Activated CD8-positive, alpha-beta memory T cell treated with anti-CD3 and anti-CD28 coated beads, Interleukin-2, amount 50 U/mL, for 1 hour (primary cell): ENCODE data around the gene RC3H1.
"Not testable (repeated sequence)": the region's sequence is repeated elsewhere in the genome, so short reads cannot be mapped to it uniquely, and the experiment has no call there.

Experiments
- DNase-seq: peaks from one replicate; pipeline ENCODE4 v3.0.0-alpha.2; 2020; ENCODE audit errors: extremely low read depth

The RC3H1 gene, protein sequence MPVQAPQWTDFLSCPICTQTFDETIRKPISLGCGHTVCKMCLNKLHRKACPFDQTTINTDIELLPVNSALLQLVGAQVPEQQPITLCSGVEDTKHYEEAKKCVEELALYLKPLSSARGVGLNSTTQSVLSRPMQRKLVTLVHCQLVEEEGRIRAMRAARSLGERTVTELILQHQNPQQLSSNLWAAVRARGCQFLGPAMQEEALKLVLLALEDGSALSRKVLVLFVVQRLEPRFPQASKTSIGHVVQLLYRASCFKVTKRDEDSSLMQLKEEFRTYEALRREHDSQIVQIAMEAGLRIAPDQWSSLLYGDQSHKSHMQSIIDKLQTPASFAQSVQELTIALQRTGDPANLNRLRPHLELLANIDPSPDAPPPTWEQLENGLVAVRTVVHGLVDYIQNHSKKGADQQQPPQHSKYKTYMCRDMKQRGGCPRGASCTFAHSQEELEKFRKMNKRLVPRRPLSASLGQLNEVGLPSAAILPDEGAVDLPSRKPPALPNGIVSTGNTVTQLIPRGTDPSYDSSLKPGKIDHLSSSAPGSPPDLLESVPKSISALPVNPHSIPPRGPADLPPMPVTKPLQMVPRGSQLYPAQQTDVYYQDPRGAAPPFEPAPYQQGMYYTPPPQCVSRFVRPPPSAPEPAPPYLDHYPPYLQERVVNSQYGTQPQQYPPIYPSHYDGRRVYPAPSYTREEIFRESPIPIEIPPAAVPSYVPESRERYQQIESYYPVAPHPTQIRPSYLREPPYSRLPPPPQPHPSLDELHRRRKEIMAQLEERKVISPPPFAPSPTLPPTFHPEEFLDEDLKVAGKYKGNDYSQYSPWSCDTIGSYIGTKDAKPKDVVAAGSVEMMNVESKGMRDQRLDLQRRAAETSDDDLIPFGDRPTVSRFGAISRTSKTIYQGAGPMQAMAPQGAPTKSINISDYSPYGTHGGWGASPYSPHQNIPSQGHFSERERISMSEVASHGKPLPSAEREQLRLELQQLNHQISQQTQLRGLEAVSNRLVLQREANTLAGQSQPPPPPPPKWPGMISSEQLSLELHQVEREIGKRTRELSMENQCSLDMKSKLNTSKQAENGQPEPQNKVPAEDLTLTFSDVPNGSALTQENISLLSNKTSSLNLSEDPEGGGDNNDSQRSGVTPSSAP

DNA sequence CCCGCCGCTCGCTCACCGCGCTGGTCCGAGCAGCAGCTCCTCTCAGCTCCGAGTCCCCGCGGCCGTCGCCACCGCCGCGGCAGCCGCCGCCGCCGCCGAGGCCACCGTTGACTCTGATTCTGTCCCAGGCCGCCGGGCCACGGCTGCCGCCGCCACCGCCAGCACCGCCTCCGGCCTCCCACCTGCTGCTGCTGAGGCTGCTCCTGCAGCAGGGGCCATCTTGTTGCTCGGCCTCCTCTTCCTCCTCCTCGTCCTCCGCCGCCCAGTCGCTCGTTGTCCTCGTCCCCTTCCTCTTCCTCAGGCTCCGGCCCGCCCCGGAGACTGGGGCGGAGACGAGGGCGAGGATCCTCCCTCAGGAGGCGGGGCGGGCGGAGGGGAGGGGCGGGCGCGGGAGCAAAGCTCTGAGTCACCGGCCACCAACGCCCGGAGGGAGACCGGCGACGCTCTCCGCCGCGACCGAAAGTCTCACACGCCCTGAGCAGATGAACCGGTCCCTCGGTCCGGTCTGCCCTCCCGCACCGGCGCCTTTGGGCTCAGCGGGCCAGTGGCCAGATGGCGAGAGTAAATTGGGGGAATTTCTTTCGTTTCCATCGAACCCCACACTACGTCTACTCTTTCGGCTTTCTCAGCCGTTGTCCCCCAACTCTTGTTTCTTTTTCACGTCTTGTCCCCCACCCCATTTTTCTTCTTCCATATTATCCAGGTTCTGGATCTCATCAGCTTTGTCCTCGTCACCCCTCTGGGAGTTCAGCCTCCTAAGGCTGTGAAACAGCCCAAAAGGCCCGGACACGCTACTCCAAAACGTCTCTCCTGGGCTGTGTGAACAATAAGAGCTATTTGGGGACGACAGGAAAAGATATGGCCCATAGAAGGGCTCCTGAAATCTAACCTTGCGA, at the start of gene RC3H1:
Gene RC3H1 (minus strand): TSS at position 278 of the 896 bp plus-strand sequence. CDS start 29,372 bp downstream, outside the sequence.
- DNase-seq, result peak; percentile 57

DNA sequence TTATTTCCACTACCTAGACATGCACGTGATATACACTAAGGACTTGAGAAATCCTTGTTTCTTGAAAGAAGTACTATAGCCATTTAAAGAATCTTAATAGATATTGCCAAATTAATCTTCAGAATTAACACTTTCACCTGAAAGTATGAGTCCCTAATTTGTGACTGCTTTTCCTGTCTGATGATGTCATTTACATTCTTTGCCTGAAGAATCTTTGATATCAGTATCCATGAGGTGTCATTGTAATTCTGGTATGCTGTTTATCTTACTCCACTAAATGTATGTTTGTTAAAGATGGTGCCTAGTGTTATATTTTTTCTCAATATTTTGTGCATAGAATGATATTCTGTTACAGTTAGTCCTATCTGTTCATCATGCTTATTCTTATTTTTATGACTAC, 48.5 kb upstream of the RC3H1 start:
- no peak for DNase-seq

DNA sequence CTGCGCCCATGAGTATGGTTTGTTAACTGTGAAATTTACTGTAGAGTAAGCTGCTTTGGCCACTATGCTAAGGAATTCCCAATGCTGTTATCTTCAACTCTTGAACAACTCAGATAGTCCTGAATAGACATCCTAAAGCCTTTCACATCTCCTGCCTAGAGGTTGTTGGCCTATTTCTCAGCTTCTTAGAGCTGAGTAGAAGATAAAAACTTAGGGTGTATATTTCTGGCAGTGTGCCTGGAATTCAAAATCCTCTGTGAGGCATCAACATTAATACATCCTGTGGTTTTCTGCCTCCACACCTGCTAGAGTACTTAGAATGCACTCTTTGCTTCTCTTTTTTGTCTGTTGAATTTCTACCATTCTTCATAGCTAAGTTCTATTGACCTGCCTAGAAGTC, 45.8 kb upstream of the RC3H1 start:
- no peak for DNase-seq

DNA sequence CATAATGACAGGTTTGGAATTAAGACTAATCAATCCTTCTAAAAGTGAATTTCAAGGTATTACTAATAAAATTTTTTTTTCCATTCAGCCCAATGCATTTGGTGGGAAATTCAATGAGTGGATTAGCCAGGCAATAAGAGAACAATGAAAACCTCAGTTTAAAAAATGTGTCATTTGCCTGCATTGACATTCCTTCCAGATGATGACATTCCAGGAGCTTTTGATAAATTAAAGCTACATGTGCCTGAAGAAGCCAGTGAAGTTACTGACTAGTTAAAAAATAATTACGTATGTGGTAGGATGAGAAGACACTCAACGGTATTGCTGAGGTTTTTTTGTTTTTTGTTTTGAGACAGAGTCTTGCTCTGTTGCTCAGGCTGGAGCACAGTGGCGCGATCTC, 37.9 kb upstream of the RC3H1 start:
- no peak for DNase-seq

DNA sequence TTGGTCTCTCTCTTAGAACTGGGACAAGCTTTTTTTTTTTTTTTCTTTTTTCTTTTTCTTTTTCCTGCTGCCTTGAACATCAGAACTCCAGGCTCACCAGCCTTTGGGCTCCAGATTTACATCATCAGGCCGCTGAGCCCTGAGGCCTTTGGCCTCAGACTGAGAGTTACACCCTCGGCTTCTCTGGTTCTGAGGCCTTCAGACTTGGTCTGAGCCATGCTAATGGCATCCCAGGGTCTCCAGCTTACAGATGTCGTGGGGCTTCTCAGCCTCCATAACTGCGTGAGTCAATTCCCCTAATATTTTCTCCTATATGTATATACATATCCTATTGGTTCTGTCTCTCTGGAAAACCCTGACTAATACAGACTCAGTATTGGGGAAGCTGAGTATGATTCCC, 36.5 kb upstream of the RC3H1 start:
- no peak for DNase-seq

DNA sequence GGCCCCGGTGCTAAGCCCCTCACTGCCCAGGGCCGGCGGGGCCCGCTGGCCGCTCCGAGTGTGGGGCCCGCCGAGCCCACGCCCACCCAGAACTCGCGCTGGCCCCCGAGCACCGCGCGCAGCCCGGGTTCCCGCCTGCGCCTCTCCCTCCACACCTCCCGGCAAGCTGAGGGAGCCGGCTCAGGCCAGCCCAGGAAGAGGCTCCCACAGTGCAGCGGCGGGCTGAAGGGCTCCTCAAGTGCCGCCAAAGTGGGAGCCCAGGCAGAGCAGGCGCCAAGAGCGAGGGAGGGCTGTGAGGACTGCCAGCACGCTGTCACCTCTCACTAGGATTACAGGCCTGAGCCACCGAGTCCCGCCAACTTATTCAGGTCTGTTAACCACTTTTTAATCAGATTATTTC, 34.5 kb upstream of the RC3H1 start:
- not testable (repeated sequence) for DNase-seq

DNA sequence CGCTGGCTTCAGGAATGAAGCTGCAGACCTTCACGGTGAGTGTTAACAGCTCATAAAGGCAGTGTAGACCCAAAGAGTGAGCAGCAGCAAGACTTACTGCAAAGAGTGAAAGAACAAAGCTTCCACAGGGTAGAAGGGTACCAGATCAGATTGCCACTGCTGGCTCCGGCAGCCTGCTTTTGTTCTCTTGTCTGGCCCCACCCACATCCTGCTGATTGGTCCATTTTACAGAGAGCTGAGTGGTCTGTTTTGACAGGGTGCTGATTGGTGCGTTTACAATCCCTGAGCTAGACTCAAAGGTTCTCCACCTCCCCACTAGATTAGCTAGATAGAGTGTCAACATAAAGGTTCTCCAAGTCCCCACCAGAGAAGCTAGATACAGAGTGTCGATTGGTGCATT, 33.6 kb upstream of the RC3H1 start:
- not testable (repeated sequence) for DNase-seq

DNA sequence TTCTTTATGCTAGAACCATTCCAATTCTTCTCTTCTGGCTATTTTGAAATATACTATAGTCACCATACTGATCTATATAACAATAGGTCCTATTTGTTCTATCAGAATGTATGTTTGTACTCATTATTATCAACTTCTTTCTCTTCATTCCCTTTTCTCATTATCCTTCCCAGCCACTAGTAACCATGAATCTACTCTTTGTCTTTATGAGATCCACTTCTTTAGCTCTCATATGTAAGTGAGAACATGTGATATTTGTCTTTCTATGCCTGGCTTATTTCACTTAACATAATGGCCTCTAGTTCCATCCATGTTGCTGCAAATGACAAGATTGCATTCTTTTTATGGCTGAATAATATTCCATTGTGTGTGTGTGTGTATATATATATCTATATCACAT, 31.7 kb upstream of the RC3H1 start:
- DNase-seq, result no peak

DNA sequence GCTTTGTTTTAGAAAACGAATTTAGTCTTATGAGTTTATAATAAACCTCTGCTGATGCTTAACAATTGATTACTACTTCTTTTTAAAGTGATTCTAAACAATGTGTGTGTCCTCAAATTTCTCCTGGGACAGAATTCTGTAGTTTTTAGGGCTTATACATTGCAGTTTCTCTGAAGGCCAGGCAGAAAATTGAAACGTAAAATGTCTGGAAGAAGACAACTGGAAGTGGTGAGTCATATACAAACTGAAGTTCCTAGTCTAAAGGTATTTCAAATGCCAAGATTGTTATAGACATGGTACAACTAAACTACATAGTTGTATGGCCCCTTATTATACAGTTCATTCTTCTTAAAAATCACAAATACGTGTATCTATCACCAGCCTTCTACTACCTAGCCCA, 30.5 kb upstream of the RC3H1 start:
- no peak for DNase-seq

DNA sequence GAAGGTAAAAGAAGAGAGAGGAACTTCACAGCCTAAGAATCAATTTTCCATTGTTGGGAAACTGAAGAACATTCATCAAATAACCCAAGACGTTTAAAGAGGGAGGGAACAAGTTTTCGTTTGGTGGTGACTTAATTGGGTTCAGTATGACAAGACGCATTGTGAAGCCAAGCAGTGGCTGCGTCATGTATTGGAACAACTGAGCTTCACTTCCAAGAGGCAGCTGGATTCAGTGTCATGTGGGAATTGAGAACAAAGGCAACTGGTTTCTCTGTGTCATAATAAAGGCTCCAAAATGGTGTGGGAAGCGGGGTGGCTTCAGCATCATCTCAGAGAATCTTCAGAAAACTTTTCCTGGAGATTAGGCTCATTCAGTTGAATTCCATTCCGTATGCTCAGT, 29.8 kb upstream of the RC3H1 start:
- no peak for DNase-seq

DNA sequence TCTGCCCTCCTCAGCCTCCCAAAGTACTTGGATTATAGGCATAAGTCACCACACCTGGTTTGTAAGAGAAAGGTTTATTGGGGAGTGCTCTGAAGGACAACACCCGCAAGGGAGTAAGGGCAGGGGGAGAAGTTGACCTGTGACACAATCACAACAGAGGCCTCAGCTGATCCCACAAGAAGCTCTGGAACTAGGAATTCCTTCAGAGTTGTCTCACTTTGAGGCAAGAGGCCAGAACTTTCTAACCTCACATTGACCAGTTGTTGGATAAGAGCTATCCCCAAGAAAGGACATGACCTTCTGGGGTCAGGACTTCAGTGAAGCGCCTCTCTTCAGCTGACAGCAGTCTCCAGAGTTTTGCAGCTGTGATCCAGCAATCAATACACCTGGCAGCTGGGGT, 27.4 kb upstream of the RC3H1 start:
- DNase-seq, result no peak

DNA sequence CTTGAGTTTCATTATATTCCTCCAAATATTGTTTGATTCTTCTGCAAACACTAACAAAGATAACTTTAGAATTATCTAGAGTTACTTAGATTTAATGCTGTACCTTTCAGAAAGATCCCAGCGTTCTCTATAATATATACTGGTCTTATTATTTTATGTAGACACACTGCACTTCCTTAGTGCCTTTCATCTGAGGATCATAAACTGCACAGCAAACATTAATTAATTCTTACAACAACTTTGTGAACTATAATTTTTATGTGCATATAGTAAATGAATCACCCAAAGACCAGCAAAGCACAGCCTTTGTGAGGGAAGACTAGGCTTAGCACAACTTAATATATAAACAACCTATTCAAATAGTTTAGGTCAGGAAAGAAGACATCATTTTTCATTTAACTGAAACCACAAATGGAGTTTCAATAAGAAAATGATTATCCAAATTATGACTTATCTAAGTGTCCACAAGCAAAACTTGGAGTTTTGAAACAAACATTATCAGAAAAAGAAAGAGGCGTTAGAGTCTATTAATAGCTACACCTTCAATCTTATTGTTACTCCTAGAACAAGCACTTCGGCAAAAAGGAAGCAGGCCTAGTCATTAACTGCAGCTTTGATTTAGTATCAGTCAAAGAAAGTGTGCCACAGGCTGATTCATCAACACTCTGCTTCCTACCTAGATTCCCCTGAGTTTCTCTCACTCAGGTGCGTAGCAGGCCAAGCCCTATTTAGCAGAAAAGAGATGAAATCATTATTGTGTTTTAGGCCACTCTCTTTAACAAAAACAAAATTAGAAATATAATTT, 22.5 kb upstream of the RC3H1 start:
- no peak for DNase-seq

DNA sequence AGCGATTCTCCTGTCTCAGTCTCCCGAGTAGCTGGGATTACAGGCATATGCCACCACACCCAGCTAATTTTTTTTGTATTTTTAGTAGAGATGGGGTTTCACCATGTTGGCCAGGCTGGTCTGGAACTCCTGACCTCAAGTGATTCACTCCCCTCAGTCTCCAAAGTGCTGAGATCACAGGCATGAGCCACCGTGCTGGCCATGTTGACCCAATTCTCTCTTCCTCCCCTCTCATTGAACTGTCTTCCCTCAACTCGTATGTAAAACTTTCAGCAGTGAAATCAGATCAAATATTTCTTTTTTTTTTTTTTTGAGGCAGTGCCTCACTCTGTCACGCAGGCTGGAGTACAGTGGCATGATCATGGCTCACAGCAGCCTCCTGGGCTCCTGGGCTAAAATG, 20.4 kb upstream of the RC3H1 start:
- DNase-seq, result not testable (repeated sequence)

DNA sequence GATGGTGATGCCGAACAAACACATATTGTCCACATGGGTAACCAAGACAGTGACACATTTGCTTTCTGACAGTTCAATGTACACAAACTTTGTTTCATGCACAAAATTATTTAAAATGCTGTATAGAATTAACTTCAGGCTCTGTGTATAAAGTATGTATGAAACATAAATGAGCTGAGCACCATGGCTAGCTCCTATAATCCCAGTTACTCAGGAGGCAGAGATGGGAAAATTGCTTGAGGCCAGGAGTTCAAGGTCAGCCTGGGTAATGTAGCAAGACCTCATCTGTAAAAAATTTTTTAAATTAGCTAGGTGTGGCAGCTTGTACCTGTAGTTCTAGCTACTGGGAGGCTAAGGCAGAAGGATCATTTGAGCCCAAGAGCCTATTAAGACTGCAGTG, 19.2 kb upstream of the RC3H1 start:
- no peak for DNase-seq

DNA sequence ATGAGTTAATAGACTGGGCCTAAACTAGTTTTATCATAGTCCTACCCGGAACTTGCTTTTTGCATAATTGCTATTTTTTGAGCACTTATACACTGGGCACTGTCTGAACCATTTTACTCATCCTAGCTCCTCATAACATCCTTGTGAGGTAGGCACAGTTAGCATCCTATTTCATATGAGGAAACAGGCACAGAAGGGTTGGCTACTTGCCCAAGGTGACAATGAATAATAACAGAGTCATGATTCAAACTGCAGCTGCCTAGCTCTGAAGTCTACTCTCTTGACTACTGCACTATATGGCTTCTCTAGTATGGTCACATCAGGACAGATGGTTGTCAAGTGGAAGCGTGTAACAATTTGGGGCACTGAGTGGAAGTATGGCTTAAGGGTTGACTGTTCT, 18.2 kb upstream of the RC3H1 start:
- no peak for DNase-seq

DNA sequence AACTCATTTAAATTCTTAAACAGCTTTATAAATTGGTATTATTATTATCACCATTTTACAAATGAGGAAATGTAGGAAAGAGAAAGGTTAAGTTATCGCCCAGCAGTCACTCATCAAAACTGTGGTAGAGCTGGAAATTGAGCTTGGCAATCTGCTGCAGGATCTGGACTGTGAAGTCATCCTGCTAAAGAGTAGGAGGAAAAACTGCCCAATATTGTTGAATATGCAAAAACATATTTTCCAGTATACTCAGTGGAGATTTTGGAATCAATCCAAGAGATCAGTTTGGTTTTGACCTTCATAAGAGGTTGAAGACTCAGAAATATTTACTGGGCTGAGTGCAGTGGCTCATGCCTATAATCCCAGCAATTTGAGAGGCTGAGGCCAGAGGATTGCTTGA, 16.9 kb upstream of the RC3H1 start:
- DNase-seq, result no peak

DNA sequence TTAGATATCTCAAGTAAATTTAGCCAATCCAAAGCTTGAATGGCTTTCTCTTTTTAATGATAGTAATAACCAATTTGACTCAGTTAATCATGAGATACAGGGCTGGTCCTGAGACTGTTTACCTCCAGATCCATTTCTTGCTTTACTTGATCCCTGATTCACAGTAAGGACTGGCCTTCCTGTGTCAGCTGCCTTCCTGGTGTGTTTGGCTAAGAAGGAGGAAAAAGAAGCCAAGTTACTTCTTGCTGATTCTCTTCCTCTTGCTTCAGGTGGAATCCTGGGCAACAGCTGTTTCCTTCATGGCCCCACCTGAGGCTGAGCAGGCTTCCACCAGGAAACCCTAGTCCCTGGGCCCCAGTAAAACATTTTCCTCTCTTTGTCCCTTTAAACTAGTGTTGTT, 14.6 kb upstream of the RC3H1 start:
- DNase-seq, result no peak

DNA sequence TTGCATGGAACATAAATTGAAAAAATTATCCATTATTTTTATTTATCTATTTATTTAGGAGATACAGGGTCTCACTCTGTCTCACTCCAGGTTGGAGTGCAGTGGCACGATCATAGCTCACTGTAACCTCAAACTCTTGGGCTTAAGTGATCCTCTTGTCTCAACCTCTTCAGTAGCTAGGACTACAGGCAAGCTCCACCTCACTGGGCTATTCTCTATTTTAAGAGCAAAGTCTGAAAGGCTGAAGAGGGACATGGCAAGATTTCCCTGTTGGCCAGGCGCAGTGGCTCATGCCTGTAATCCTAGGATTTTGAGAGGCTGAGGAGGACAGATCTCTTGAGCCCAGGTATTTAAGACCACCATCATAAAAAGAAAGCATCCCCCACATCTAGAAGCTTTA, 14.0 kb upstream of the RC3H1 start:
- DNase-seq, result no peak

DNA sequence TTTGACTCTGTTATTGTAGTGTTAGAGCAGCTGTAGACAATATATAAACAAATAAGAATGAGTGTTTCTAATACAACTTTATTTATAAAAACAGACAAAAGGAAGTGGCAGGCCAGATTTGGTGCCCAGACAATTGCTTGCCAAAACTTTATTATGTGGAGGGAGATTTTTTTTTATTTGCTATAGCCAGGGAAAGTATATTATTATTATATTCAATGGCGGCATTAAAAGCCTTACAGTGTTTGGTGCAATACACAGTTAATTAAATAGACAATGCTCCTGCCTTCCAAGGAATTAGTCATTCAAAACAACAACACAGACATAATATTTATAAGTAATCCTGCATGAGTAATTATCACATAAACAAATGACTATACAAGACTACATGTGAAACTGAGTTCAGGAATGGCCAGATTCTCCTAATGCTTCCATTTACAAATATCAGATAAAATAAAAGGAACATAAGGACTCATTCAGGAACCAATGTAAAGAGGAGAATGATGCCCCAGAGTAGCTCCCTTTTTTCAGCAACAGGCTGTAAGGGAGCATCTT, 10.6 kb upstream of the RC3H1 start:
- no peak for DNase-seq

DNA sequence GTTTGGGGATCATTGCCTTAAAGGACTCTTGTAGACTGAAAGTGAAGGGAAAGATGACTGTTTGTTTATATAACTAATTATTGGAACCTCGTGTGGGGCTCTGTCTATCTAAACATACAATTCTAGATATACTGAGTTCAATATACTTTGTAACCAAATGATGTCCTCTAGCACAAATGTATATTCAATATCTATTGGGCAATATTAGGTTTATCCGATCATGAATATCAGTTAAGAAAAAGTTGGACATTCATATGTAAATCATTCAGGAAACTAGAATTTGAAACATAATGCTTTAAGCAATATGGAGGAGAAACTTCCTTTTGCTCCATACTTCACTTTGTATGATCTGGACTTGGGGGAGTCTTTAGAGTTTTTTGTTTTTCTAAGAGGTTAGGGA, 8.9 kb upstream of the RC3H1 start:
- DNase-seq, result no peak
